ENCODE results near the gene CLEC2A.
"Not testable (repeated sequence)": the region's sequence is repeated elsewhere in the genome, so short reads cannot be mapped to it uniquely, and the experiment has no call there.

CLEC2A gene

DNA sequence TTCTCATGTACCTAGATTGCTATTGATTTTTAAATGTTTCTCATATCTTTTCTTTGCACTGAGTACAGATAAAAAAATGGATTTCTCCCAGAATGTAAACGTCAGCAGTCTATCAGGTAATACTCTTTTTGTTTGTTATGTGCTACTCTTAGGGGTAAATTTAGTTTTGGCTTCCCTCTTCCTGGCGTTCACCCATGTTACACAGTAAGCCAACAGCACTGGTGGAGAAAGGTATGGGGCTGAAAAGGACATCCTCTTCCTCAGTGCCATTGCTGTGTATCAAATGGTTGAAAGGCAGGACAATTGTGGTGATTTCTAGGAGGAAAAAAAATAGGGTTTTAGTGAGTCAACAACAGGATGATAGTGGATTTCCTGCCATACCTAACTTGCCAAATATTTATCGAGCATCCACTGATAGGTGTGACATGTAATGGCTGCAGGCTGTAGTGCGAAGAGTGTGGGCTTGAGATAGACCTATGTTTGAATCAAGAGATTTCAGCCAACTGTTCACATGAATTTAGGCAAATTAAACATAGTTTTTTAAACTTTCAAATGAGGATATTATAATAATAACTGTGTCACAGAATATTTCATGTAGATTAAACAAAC is 43.4 kb downstream of the CLEC2A start:
- no peak for DNase-seq (ENCODE audit: low read depth, low spot score)
- Histone ChIP-seq H3K4me3 (ENCODE audit: low read length) (no peak overlapping the region), H3K27ac (ENCODE audit: low read length) (no peak overlapping the region), H3K27me3 (ENCODE audit: control insufficient read depth, insufficient read depth, low read length) (no peaks in the 10 kb centered on the region), H3K9me3 (ENCODE audit: control insufficient read depth, insufficient read depth, low read length) (no peaks in the 10 kb centered on the region), H3K36me3 (ENCODE audit: control insufficient read depth, insufficient read depth, low read length) (no peaks in the 10 kb centered on the region), H3K4me1 (ENCODE audit: control insufficient read depth, insufficient read depth, low read length) (no peaks in the 10 kb centered on the region)
- no CpG with 5 or more reads among the region's 4 CpGs for WGBS (ENCODE audit: insufficient coverage, insufficient read length)

DNA sequence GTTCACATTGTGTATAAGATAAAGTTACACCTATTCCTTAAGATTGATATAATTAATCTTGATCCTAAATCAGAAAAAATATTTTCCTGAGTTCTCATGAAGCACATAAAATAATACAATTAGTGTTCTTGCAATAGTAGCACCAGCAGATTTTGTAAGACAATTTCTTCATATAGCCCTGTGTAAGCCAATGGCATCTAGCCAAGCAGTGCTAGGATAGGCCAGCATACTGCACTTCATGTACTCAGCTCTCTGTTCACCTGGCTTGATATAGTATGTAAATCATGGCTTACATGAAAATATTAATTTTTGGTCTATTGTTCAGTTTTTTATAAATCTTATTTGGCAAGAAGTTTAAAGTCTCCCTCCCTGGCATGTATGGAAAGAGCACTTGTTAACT is 49.0 kb downstream of the CLEC2A start:
- H3K9me3 ChIP-seq (ENCODE audit: control insufficient read depth, insufficient read depth, low read length): no peaks in the 10 kb centered on the region
- H3K27me3 ChIP-seq (ENCODE audit: control insufficient read depth, insufficient read depth, low read length): no peaks in the 10 kb centered on the region
- H3K27ac ChIP-seq (ENCODE audit: low read length): no peak overlapping the region
- no peak for DNase-seq (ENCODE audit: low read depth, low spot score)
- H3K36me3 ChIP-seq (ENCODE audit: control insufficient read depth, insufficient read depth, low read length): no peaks in the 10 kb centered on the region
- H3K4me3 ChIP-seq (ENCODE audit: low read length): no peak overlapping the region
- no peaks in the 10 kb centered on the region for H3K4me1 ChIP-seq (ENCODE audit: control insufficient read depth, insufficient read depth, low read length)

- Histone ChIP-seq H3K27ac (ENCODE audit: low read length) (no peak overlapping the region), H3K36me3 (ENCODE audit: control insufficient read depth, insufficient read depth, low read length) (no peaks in the 10 kb centered on the region), H3K9me3 (ENCODE audit: control insufficient read depth, insufficient read depth, low read length) (no peaks in the 10 kb centered on the region), H3K4me3 (ENCODE audit: low read length) (no peak overlapping the region), H3K27me3 (ENCODE audit: control insufficient read depth, insufficient read depth, low read length) (no peaks in the 10 kb centered on the region), H3K4me1 (ENCODE audit: control insufficient read depth, insufficient read depth, low read length) (no peaks in the 10 kb centered on the region)
- DNase-seq (ENCODE audit: low read depth, low spot score): no peak
- WGBS (ENCODE audit: insufficient coverage, insufficient read length): no CpG with 5 or more reads among the region's 5 CpGs
These were observed 50.2 kb downstream of the CLEC2A start for GRCh38 chr12:9881988-9882387.

DNA sequence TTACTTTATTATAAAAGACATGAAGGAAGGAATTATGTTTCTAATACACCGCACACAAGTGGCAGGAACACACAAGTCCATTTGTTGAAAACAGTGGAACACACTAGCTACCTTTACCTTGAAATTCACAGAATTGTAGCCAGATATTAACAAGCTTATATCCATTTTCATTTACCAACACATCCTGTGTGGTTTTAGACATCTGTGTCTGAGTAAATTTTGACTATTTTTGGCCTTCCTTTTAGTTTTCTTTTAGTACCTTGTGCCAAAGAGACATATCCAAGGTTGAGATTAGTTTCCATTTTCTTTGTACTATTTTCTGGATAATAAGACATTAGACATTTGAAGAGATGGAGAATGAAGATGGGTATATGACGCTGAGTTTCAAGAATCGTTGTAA is 50.9 kb downstream of the CLEC2A start, which contains the start of gene KLRF2:
KLRF2 (plus strand) TSS at position 244 of the 400 bp plus-strand sequence; CDS start at position 351, 107 bp downstream.
- no peaks in the 10 kb centered on the region for H3K4me1 ChIP-seq (ENCODE audit: control insufficient read depth, insufficient read depth, low read length)
- no peaks in the 10 kb centered on the region for H3K27me3 ChIP-seq (ENCODE audit: control insufficient read depth, insufficient read depth, low read length)
- no peak within 1 kb of the TSS for H3K27ac ChIP-seq (ENCODE audit: low read length)
- no peaks in the 10 kb centered on the region for H3K9me3 ChIP-seq (ENCODE audit: control insufficient read depth, insufficient read depth, low read length)
- no peak for DNase-seq (ENCODE audit: low read depth, low spot score)
- H3K4me3 ChIP-seq (ENCODE audit: low read length): no peak within 1 kb of the TSS
- H3K36me3 ChIP-seq (ENCODE audit: control insufficient read depth, insufficient read depth, low read length): no peaks in the 10 kb centered on the region
- 100% methylated on average over 2 of the region's 3 CpGs for WGBS (ENCODE audit: insufficient coverage, insufficient read length)

DNA sequence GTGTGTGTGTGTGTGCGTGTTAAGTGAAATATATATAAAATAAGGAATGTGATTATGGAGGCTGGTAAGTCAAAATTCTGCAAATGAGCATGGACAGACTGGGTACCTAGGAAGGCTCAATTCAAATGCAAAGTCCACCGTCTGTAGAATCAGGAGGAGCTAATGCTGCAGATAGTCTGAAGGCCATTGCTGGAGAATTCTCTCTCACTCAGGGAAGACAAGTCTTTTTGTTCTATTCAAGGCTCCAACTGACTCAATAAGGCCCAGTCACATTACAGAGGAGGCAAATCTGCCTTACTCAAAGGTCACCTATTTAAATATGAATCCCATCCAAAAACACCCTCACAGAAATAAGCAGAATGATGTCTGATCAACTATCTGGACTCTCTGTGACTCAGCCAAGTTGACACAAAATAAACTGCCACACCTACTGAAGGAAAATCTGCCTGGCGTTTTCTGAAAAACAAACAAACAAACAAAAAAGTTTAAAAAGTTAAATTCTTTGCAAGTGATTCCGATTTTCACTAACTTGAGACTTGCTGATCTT is 51.6 kb downstream of the CLEC2A start:
- Histone ChIP-seq H3K27ac (ENCODE audit: low read length) (no peak overlapping the region), H3K9me3 (ENCODE audit: control insufficient read depth, insufficient read depth, low read length) (no peaks in the 10 kb centered on the region), H3K27me3 (ENCODE audit: control insufficient read depth, insufficient read depth, low read length) (no peaks in the 10 kb centered on the region), H3K4me3 (ENCODE audit: low read length) (no peak overlapping the region), H3K4me1 (ENCODE audit: control insufficient read depth, insufficient read depth, low read length) (no peaks in the 10 kb centered on the region), H3K36me3 (ENCODE audit: control insufficient read depth, insufficient read depth, low read length) (no peaks in the 10 kb centered on the region)
- WGBS (ENCODE audit: insufficient coverage, insufficient read length): 100% methylated on average over 1 of the region's 4 CpGs
- no peak for DNase-seq (ENCODE audit: low read depth, low spot score)

DNA sequence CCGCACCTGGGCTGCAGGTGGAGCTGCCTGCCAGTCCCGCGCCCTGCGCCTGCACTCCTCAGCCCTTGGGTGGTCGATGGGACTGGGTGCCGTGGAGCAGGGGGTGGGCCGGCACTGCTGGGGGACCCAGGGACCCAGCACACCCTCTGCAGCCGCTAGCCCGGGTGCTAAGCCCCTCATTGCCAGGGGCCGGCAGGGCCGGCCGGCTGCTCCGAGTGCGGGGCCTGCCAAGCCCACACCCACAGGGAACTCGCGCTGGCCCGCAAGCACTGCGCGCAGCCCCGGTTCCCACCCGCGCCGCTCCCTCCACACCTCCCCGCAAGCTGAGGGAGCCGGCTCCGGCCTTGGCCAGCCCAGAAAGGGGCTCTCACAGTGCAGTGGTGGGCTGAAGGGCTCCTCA is 56.0 kb downstream of the CLEC2A start:
- no CpG with 5 or more reads among the region's 26 CpGs for WGBS (ENCODE audit: insufficient coverage, insufficient read length)
- DNase-seq (ENCODE audit: low read depth, low spot score); H3K9me3 ChIP-seq (ENCODE audit: control insufficient read depth, insufficient read depth, low read length); H3K27ac ChIP-seq (ENCODE audit: low read length); H3K27me3 ChIP-seq (ENCODE audit: control insufficient read depth, insufficient read depth, low read length); H3K4me1 ChIP-seq (ENCODE audit: control insufficient read depth, insufficient read depth, low read length); H3K4me3 ChIP-seq (ENCODE audit: low read length); H3K36me3 ChIP-seq (ENCODE audit: control insufficient read depth, insufficient read depth, low read length): not testable (repeated sequence)

DNA sequence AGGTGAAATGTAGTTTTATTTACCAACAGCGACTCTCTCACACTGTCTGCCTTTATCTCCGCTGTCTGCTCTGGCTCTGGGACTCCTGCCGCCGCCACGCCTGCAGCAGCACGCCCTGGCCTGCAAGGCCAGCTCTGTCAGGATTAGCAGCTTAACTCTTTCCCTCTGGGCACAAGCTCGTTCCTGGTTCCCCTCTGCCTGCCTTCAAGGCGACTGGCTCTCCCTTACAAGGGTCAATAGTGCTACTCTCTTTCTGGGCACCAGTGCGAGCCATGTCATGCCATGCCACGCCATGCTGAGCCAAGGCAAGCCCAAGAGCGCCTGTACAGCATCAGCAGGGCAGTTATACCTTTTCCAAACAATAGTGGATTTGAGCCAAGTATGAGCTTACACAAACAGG is 59.4 kb downstream of the CLEC2A start:
- H3K36me3 ChIP-seq (ENCODE audit: control insufficient read depth, insufficient read depth, low read length): no peaks in the 10 kb centered on the region
- no peak overlapping the region for H3K4me3 ChIP-seq (ENCODE audit: low read length)
- no peaks in the 10 kb centered on the region for H3K27me3 ChIP-seq (ENCODE audit: control insufficient read depth, insufficient read depth, low read length)
- H3K4me1 ChIP-seq (ENCODE audit: control insufficient read depth, insufficient read depth, low read length): no peaks in the 10 kb centered on the region
- DNase-seq (ENCODE audit: low read depth, low spot score): no peak
- whole genome bisulfite sequencing (ENCODE audit: insufficient coverage, insufficient read length): no CpG with 5 or more reads among the region's 11 CpGs
- H3K27ac ChIP-seq (ENCODE audit: low read length): no peak overlapping the region
- H3K9me3 ChIP-seq (ENCODE audit: control insufficient read depth, insufficient read depth, low read length): no peaks in the 10 kb centered on the region

- no peaks in the 10 kb centered on the region for H3K27me3 ChIP-seq (ENCODE audit: control insufficient read depth, insufficient read depth, low read length)
- H3K4me1 ChIP-seq (ENCODE audit: control insufficient read depth, insufficient read depth, low read length): no peaks in the 10 kb centered on the region
- WGBS (ENCODE audit: insufficient coverage, insufficient read length): no CpG with 5 or more reads among the region's 3 CpGs
- DNase-seq (ENCODE audit: low read depth, low spot score): no peak
- H3K9me3 ChIP-seq (ENCODE audit: control insufficient read depth, insufficient read depth, low read length): no peaks in the 10 kb centered on the region
- no peaks in the 10 kb centered on the region for H3K36me3 ChIP-seq (ENCODE audit: control insufficient read depth, insufficient read depth, low read length)
- H3K4me3 ChIP-seq (ENCODE audit: low read length): no peak overlapping the region
- H3K27ac ChIP-seq (ENCODE audit: low read length): no peak overlapping the region
These were observed 60.0 kb downstream of the CLEC2A start for GRCh38 chr12:9872162-9872561.

- Histone ChIP-seq H3K4me3 (ENCODE audit: low read length) (no peak overlapping the region), H3K4me1 (ENCODE audit: control insufficient read depth, insufficient read depth, low read length) (no peaks in the 10 kb centered on the region), H3K36me3 (ENCODE audit: control insufficient read depth, insufficient read depth, low read length) (no peaks in the 10 kb centered on the region), H3K27me3 (ENCODE audit: control insufficient read depth, insufficient read depth, low read length) (no peaks in the 10 kb centered on the region), H3K27ac (ENCODE audit: low read length) (no peak overlapping the region), H3K9me3 (ENCODE audit: control insufficient read depth, insufficient read depth, low read length) (no peaks in the 10 kb centered on the region)
- WGBS (ENCODE audit: insufficient coverage, insufficient read length): no CpG with 5 or more reads among the region's 2 CpGs
- no peak for DNase-seq (ENCODE audit: low read depth, low spot score)
These were observed 61.8 kb downstream of the CLEC2A start for GRCh38 chr12:9870286-9870866.

DNA sequence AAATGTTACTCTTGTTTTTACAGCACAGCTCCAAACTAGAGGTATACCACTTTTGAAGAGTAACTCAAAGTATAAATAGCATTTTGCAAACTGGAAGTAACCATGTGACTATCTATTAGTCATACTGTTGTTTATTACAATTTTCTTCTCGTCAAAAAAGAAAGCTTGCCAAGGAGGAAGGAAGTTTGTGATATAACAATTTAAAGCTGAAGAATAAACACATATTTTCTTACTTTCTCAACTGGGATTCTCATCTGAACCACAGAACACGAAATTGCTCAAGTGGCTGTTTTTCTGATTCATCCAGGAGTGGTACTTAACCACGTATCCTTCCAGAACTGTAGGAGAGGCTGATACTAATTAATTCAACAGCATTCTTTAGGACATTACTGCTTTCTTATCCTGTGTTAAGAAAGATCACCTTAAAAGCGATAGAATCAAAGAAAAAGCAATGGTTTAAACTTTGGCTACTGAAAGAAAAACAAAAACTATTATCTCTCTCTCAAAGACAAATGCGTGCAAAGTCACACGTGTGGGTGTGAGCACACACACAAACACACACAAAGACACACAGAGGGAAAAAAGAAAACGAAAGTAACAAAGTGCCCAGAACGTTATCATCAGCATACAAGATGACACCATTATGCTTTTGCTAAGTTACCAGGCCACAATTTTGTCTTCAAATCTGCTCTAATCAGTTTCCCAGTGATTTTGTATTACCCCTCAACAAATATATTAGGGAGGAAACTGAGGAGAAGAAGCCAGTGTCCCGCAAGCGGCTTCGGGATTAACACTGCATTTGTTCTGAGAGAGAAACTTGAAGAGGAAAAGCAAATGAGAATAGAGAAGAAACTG is 62.6 kb downstream of the CLEC2A start, which contains the start of gene CLEC2B:
CLEC2B (minus strand) TSS at position 48 of the 855 bp plus-strand sequence.
- H3K4me3 ChIP-seq (ENCODE audit: low read length): no peak within 1 kb of the TSS
- no peaks in the 10 kb centered on the region for H3K27me3 ChIP-seq (ENCODE audit: control insufficient read depth, insufficient read depth, low read length)
- DNase-seq (ENCODE audit: low read depth, low spot score): no peak
- no peaks in the 10 kb centered on the region for H3K9me3 ChIP-seq (ENCODE audit: control insufficient read depth, insufficient read depth, low read length)
- no peaks in the 10 kb centered on the region for H3K36me3 ChIP-seq (ENCODE audit: control insufficient read depth, insufficient read depth, low read length)
- no peaks in the 10 kb centered on the region for H3K4me1 ChIP-seq (ENCODE audit: control insufficient read depth, insufficient read depth, low read length)
- H3K27ac ChIP-seq (ENCODE audit: low read length): no peak within 1 kb of the TSS
- WGBS (ENCODE audit: insufficient coverage, insufficient read length): no CpG with 5 or more reads among the region's 11 CpGs
